A673 (cell line): ENCODE measurements around the gene NUMB. TPM values are rescaled to one million over a fixed set of nuclear protein-coding genes. Genes with fewer than 3 reads are reported as not detected.

Source experiments
- BruUV-seq: library from RNA; stranded (reverse); fragments of 400-500 nt; replicated peaks from 2 replicates; lab custom pipeline; 2021; lab: Mats Ljungman, UMichigan
- CTCF ChIA-PET: fragments of 300-600 bp; sonication (Branson Sonifier 250); formaldehyde crosslinking; loops from one replicate; lab custom pipeline; 2022; ENCODE audit warnings: antibody characterized with exemption; lab: Charles Lee
- POLR2A ChIA-PET: fragments of 300-600 bp; sonication (Branson Sonifier 250); formaldehyde crosslinking; loops from one replicate; lab custom pipeline; 2022; ENCODE audit warnings: antibody characterized with exemption; ENCODE audit not compliant: low non-redundant PET; lab: Charles Lee
- DNase-seq: peaks from one replicate; pipeline ENCODE4 v3.0.0-alpha.2; 2015; ENCODE audit warnings: low spot score
- H3K27ac ChIP-seq: fragments of 200-600 bp; sonication (generic); 2 replicates; pipeline ENCODE4 v1.5.1; 2016; ENCODE audit warnings: mixed run types, low read depth, mild to moderate bottlenecking, mixed read lengths, antibody characterized with exemption, low read length; ENCODE audit not compliant: poor library complexity, severe bottlenecking
- H3K27me3 ChIP-seq: fragments of 200-600 bp; sonication (generic); replicated peaks from 2 replicates; pipeline ENCODE4 v1.6.1; 2017; ENCODE audit warnings: mixed run types, low read depth, mild to moderate bottlenecking, mixed read lengths, antibody characterized with exemption, low read length; ENCODE audit not compliant: insufficient read depth, poor library complexity
- H3K36me3 ChIP-seq: fragments of 200-600 bp; sonication (generic); 2 replicates; pipeline ENCODE4 v1.6.1; 2016; ENCODE audit warnings: mixed run types, mild to moderate bottlenecking, mixed read lengths, antibody characterized with exemption, low read length; ENCODE audit not compliant: insufficient read depth, poor library complexity, severe bottlenecking
- H3K4me1 ChIP-seq: fragments of 200-600 bp; sonication (generic); 2 replicates; pipeline ENCODE4 v1.6.1; 2017; ENCODE audit warnings: mixed run types, mild to moderate bottlenecking, mixed read lengths, antibody characterized with exemption, low read length; ENCODE audit not compliant: insufficient read depth, poor library complexity, severe bottlenecking
- H3K4me3 ChIP-seq: fragments of 200-600 bp; sonication (generic); 2 replicates; pipeline ENCODE4 v1.5.1; 2016; ENCODE audit warnings: low read depth, mixed run types, mild to moderate bottlenecking, mixed read lengths, low read length; ENCODE audit not compliant: poor library complexity, severe bottlenecking
- H3K9me3 ChIP-seq: fragments of 200-600 bp; sonication (generic); 2 replicates; pipeline ENCODE4 v1.6.1; 2016; ENCODE audit warnings: mixed run types, low read depth, mild to moderate bottlenecking, mixed read lengths, antibody characterized with exemption, low read length; ENCODE audit not compliant: poor library complexity, severe bottlenecking
- CTCF ChIP-seq: fragments of 300-800, 200-600 bp; sonication (generic); conservative IDR thresholded peaks from 2 replicates; pipeline ENCODE4 v1.5.1; 2017; ENCODE audit warnings: low read depth, mild to moderate bottlenecking, antibody characterized with exemption, low read length, moderate library complexity, mixed read lengths
- EZH2 ChIP-seq: fragments of 200-600 bp; sonication (generic); IDR thresholded peaks from 2 replicates; pipeline ENCODE4 v1.6.1; 2017; ENCODE audit warnings: borderline replicate concordance, low read depth, mild to moderate bottlenecking, mixed read lengths, antibody characterized with exemption, low read length; ENCODE audit not compliant: poor library complexity, severe bottlenecking
- intact Hi-C: fragments of 100-400 bp; cut with micrococcal nuclease; formaldehyde crosslinking; loops from one replicate; pipeline ENCODE4 v1.10.0; 2022; ENCODE audit not compliant: unreplicated experiment
- total RNA-seq: library from RNA; stranded (reverse); gene quantifications from 2 replicates; pipeline ENCODE4 v1.2.3, GENCODE V29; 2021

NUMB gene
- total RNA-seq, 1 experiment from 2014 or later: 46.3 TPM

GRCh38 chr14:73474952-73475351, 16.6 kb upstream of the NUMB start:
- no peaks in the 10 kb centered on the region for H3K27me3 ChIP-seq
- H3K4me3 ChIP-seq: no peak overlapping the region
- ChIA-PET POLR2A (no interaction called here), CTCF (interaction anchor here (1.7 kb wide), 1 partner anchor 180 kb away, joined by 14 read pairs; no protein-coding TSS in a partner anchor)
- no TSS peak for BruUV-seq
- H3K4me1 ChIP-seq: no peaks in the 10 kb centered on the region
- TF ChIP-seq CTCF (no peak), EZH2 (no peak)
- no peak overlapping the region for H3K27ac ChIP-seq
- H3K9me3 ChIP-seq: no peaks in the 10 kb centered on the region
- intact Hi-C loops: loop anchor here (5.0 kb wide), 1 partner anchor 958 kb away; no protein-coding TSS in a partner anchor
- DNase-seq: no peak
- H3K36me3 ChIP-seq: no peaks in the 10 kb centered on the region

GRCh38 chr14:73472185-73473114, 14.1 kb upstream of the NUMB start:
- no peak for TF ChIP-seq EZH2
- peak; percentile 74 for TF ChIP-seq CTCF
- Histone ChIP-seq H3K36me3 (no peaks in the 10 kb centered on the region), H3K27ac (no peak overlapping the region), H3K9me3 (no peaks in the 10 kb centered on the region), H3K27me3 (no peaks in the 10 kb centered on the region), H3K4me3 (no peak overlapping the region), H3K4me1 (no peaks in the 10 kb centered on the region)
- BruUV-seq: no TSS peak
- ChIA-PET POLR2A (interaction anchor here (0.6 kb wide), 1 partner anchor 27 kb away, joined by 13 read pairs; no protein-coding TSS in a partner anchor), CTCF (interaction anchor here (0.5 to 2.5 kb wide), 12 partner anchors 10 to 299 kb away, joined by 3 to 46 read pairs (median 4); partner anchors contain the start of gene NUMB)
- intact Hi-C loops: loop anchor here (1.0 to 5.0 kb wide), 3 partner anchors 177 to 955 kb away; no protein-coding TSS in a partner anchor
- DNase-seq: peak; percentile 76

GRCh38 chr14:73471582-73472184, 13.3 kb upstream of the NUMB start:
- POLR2A ChIA-PET: interaction anchor here (0.6 kb wide), 1 partner anchor 26 kb away, joined by 13 read pairs; no protein-coding TSS in a partner anchor
- CTCF ChIA-PET: interaction anchor here (0.5 to 2.5 kb wide), 10 partner anchors 9 to 299 kb away, joined by 3 to 46 read pairs (median 4); partner anchors contain the start of gene NUMB

More at GRCh38 chr14:73471582-73472184, 13.3 kb upstream of the NUMB start:
- no TSS peak for BruUV-seq
- Histone ChIP-seq H3K27ac (no peak overlapping the region), H3K36me3 (no peaks in the 10 kb centered on the region), H3K9me3 (no peaks in the 10 kb centered on the region), H3K4me1 (no peaks in the 10 kb centered on the region), H3K27me3 (no peaks in the 10 kb centered on the region), H3K4me3 (no peak overlapping the region)
- no peak for TF ChIP-seq CTCF
- TF ChIP-seq EZH2: no peak
- DNase-seq: no peak
- intact Hi-C loops: loop anchor here (1.0 to 5.0 kb wide), 3 partner anchors 176 to 954 kb away; no protein-coding TSS in a partner anchor
